ENCODE data around the gene ANGPTL1.

DNA sequence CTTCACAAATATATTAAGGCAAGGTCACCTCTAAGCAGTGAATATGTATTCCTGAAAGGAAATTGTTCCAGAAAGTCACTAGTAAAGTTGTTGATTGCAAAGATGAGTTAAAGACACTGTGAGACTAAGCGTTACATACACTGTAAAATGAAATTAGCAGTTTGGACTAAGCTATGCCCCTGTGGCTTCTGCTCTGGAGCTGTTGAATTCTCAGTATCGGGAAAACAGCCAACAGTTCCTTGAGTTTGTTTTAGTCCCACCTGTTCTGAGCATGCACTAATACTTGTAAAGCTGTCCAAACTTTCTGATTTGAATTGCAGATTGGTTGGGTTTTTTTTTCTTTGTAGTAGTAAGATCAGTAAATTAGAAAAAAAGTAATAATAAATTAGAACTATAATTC, 21.0 kb downstream of the ANGPTL1 start:
- TF ChIP-seq ZNF331 (CRISPR knock-in tag; IDR thresholded peaks at IDR 0.05; ENCODE audit: low read depth) (no peak), CREB1 (CRISPR knock-in tag; IDR thresholded peaks at IDR 0.05; ENCODE audit: low read depth) (no peak), CTCF (conservative IDR thresholded peaks at IDR 0.05; ENCODE audit: low read depth in 2 of 2) (no peak), REST (IDR thresholded peaks at IDR 0.05; ENCODE audit: unreplicated experiment) (no peak), NANOG (IDR thresholded peaks at IDR 0.05; ENCODE audit: borderline replicate concordance) (no peak), EZH2 (IDR thresholded peaks at IDR 0.05; ENCODE audit: low read depth, unreplicated experiment) (no peak), POLR2AphosphoS5 (IDR thresholded peaks at IDR 0.05; ENCODE audit: low read depth) (no peak)

All from GM23338 (cell line).